Nephron (organoid): ENCODE data around the gene TRPM8.

Source experiments
- H3K27ac Mint-ChIP-seq, 3 experiments: 2 replicates each; pipeline ENCODE4 v1.8.0; 2020; ENCODE audit warnings: mixed read lengths in 3 of 3, mild to moderate bottlenecking in 2 of 3, moderate library complexity in 1 of 3
- H3K27me3 Mint-ChIP-seq: 2 replicates; pipeline ENCODE4 v1.8.0; 2021; ENCODE audit warnings: low read depth, mild to moderate bottlenecking, moderate library complexity, mixed read lengths
- H3K36me3 Mint-ChIP-seq: 2 replicates; pipeline ENCODE4 v1.8.0; 2020; ENCODE audit warnings: low read depth, mixed read lengths
- H3K4me1 Mint-ChIP-seq: 2 replicates; pipeline ENCODE4 v1.8.0; 2020; ENCODE audit warnings: mixed read lengths
- H3K4me3 Mint-ChIP-seq, 3 experiments: 2 replicates each; pipeline ENCODE4 v1.8.0; 2020; ENCODE audit warnings: mild to moderate bottlenecking in 3 of 3, mixed read lengths in 3 of 3, moderate library complexity in 2 of 3
- H3K9me3 Mint-ChIP-seq: 2 replicates; pipeline ENCODE4 v1.8.0; 2020; ENCODE audit warnings: mixed read lengths
- TF ChIP-seq, protein P1 (sequence below), 3 experiments: fragments of 200-600 bp; sonication (generic); IDR thresholded peaks; one replicate each; pipeline ENCODE4 v1.5.0; 2021; ENCODE audit warnings: antibody characterized with exemption in 3 of 3; ENCODE audit not compliant: unreplicated experiment in 3 of 3

Gene TRPM8

GRCh38 chr2:234047361-234047760 is 130.2 kb downstream of the TRPM8 start:
- H3K36me3 Mint-ChIP-seq = no peaks in the 10 kb centered on the region
- peaks cover 4% of the 10 kb centered on the region for H3K27me3 Mint-ChIP-seq
- peaks cover 3% of the 10 kb centered on the region for H3K9me3 Mint-ChIP-seq
- no peak overlapping the region for H3K4me3 Mint-ChIP-seq
- H3K4me1 Mint-ChIP-seq = no peaks in the 10 kb centered on the region
- H3K27ac Mint-ChIP-seq = no peak overlapping the region
- TF ChIP-seq, protein P1, sequence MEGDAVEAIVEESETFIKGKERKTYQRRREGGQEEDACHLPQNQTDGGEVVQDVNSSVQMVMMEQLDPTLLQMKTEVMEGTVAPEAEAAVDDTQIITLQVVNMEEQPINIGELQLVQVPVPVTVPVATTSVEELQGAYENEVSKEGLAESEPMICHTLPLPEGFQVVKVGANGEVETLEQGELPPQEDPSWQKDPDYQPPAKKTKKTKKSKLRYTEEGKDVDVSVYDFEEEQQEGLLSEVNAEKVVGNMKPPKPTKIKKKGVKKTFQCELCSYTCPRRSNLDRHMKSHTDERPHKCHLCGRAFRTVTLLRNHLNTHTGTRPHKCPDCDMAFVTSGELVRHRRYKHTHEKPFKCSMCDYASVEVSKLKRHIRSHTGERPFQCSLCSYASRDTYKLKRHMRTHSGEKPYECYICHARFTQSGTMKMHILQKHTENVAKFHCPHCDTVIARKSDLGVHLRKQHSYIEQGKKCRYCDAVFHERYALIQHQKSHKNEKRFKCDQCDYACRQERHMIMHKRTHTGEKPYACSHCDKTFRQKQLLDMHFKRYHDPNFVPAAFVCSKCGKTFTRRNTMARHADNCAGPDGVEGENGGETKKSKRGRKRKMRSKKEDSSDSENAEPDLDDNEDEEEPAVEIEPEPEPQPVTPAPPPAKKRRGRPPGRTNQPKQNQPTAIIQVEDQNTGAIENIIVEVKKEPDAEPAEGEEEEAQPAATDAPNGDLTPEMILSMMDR (IDR thresholded peaks at IDR 0.05; ENCODE audit: unreplicated experiment in 3 of 3) = no peak

GRCh38 chr2:234048049-234048448 is 130.9 kb downstream of the TRPM8 start:
- H3K4me1 Mint-ChIP-seq = no peaks in the 10 kb centered on the region
- H3K27me3 Mint-ChIP-seq = peaks cover 4% of the 10 kb centered on the region
- no peak overlapping the region for H3K4me3 Mint-ChIP-seq
- TF ChIP-seq, protein P1 (IDR thresholded peaks at IDR 0.05; ENCODE audit: unreplicated experiment in 3 of 3) = no peak
- no peak overlapping the region for H3K27ac Mint-ChIP-seq
- H3K36me3 Mint-ChIP-seq = no peaks in the 10 kb centered on the region
- H3K9me3 Mint-ChIP-seq = peaks cover 3% of the 10 kb centered on the region

GRCh38 chr2:234050455-234051135 is 133.4 kb downstream of the TRPM8 start, which contains the start of gene SPP2:
Gene SPP2 (plus strand): TSS chr2:234050702. CDS start chr2:234050787, 85 bp downstream.
- H3K36me3 Mint-ChIP-seq = no peaks in the 10 kb centered on the region
- H3K4me3 Mint-ChIP-seq = no peak within 1 kb of the TSS
- no peak within 1 kb of the TSS for H3K27ac Mint-ChIP-seq
- H3K4me1 Mint-ChIP-seq = no peaks in the 10 kb centered on the region
- TF ChIP-seq, protein P1 (IDR thresholded peaks at IDR 0.05; ENCODE audit: unreplicated experiment in 3 of 3) = no peak
- peaks cover 3% of the 10 kb centered on the region for H3K9me3 Mint-ChIP-seq
- peaks cover 4% of the 10 kb centered on the region for H3K27me3 Mint-ChIP-seq

DNA sequence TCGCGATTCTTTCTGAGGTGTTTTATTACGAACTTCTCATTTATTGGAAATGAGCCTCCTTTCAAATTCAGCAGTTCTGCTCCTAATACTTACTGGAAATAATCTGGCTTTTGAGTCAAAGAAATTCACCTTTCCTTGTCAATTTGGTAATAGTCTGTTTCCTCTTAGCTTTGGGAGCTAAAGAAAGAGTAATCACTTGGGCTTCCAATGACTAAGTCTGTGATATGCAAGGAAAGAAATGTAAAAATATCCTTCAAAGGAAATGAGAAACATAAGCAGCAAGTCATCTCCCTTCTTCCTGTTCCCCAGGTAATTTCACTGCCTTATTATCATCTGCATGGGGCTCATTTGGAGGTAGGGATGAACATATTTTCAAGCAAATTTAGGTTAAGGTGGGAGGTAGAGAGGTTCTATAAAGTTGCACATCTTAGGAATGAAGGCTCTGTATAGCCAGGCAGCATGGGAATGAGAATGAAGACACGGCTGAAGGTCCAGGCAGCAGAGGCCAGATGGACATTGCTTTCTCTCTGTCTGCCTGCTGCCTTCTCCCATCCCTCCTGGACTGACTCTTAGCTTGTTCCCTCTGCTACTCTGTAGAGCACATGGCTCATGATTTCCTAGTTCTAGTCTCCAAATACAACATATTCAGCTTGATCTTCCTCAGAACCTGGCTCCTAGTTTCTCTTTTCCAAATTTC is 134.3 kb downstream of the TRPM8 start:
- Mint-ChIP-seq H3K27ac (no peak overlapping the region), H3K4me3 (no peak overlapping the region), H3K9me3 (peaks cover 3% of the 10 kb centered on the region), H3K36me3 (no peaks in the 10 kb centered on the region), H3K27me3 (peaks cover 4% of the 10 kb centered on the region), H3K4me1 (no peaks in the 10 kb centered on the region)
- TF ChIP-seq, protein P1 (IDR thresholded peaks at IDR 0.05; ENCODE audit: unreplicated experiment in 3 of 3) = no peak

DNA sequence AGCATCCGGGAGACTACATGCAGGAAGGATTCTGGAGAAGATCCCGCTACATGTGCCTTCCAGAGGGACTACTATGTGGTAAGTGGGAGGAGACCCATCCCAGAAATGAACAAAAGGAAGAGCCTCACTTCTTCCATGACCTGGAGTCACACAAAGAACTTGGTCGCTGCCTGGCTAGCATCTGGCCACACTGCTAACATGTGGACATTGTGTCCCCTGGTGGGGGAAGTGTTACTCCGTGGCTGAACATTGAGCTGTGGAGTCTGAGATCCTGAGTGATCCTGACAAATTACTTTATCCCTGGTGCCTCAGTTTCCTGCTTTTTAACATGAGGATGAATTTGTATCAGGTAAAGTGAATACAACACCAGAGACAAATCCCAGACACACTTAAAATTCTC is 141.7 kb downstream of the TRPM8 start:
- no peak overlapping the region for H3K4me3 Mint-ChIP-seq
- H3K36me3 Mint-ChIP-seq = no peaks in the 10 kb centered on the region
- no peak overlapping the region for H3K27ac Mint-ChIP-seq
- H3K9me3 Mint-ChIP-seq = peaks cover 3% of the 10 kb centered on the region
- TF ChIP-seq, protein P1 (IDR thresholded peaks at IDR 0.05; ENCODE audit: unreplicated experiment in 3 of 3) = no peak
- H3K4me1 Mint-ChIP-seq = peaks cover 8% of the 10 kb centered on the region
- H3K27me3 Mint-ChIP-seq = no peaks in the 10 kb centered on the region
